ENCODE measurements around the gene TXLNG.

TXLNG gene

GRCh38 chrX:16786791-16787735, 797 bp downstream of the TXLNG start:
- no peak for TF ChIP-seq CTCF (IDR thresholded peaks at IDR 0.05; ENCODE audit: extremely low read depth, missing control alignments)
- peak; percentile 46 for DNase-seq (ENCODE audit: low spot score)

GRCh38 chrX:16788477-16788876, 2.2 kb downstream of the TXLNG start:
- TF ChIP-seq CTCF (IDR thresholded peaks at IDR 0.05; ENCODE audit: extremely low read depth, missing control alignments), result no peak
- DNase-seq (ENCODE audit: low spot score), result no peak

- DNase-seq (ENCODE audit: low spot score), result no peak
- no peak for TF ChIP-seq CTCF (IDR thresholded peaks at IDR 0.05; ENCODE audit: extremely low read depth, missing control alignments)
Observed at GRCh38 chrX:16796298-16796697, 10.0 kb downstream of the TXLNG start.

- DNase-seq (ENCODE audit: low spot score), result no peak
- no peak for TF ChIP-seq CTCF (IDR thresholded peaks at IDR 0.05; ENCODE audit: extremely low read depth, missing control alignments)
Observed at GRCh38 chrX:16797358-16797757, 11.1 kb downstream of the TXLNG start.

- DNase-seq (ENCODE audit: low spot score), result no peak
- TF ChIP-seq CTCF (IDR thresholded peaks at IDR 0.05; ENCODE audit: extremely low read depth, missing control alignments), result no peak
Observed at GRCh38 chrX:16797841-16798240, 11.6 kb downstream of the TXLNG start.

- DNase-seq (ENCODE audit: low spot score), result no peak
- no peak for TF ChIP-seq CTCF (IDR thresholded peaks at IDR 0.05; ENCODE audit: extremely low read depth, missing control alignments)
Observed at GRCh38 chrX:16804923-16805464, 18.7 kb downstream of the TXLNG start.

- no peak for TF ChIP-seq CTCF (IDR thresholded peaks at IDR 0.05; ENCODE audit: extremely low read depth, missing control alignments)
- DNase-seq (ENCODE audit: low spot score), result no peak
Observed at GRCh38 chrX:16807548-16807947, 21.3 kb downstream of the TXLNG start.

Data from GM20000 (cell line).